B cell (primary cell): ENCODE data around the gene ARHGAP19. TPM values are rescaled to one million over a fixed set of nuclear protein-coding genes. Genes with fewer than 3 reads are reported as not detected.

Experiments used
- ATAC-seq: fragments of 200-7000 bp; cut with Tn5 transposase; one replicate; pipeline ENCODE4 v1.10.0; 2021; ENCODE audit warnings: low read depth, mild to moderate bottlenecking, moderate number of reproducible peaks, moderate library complexity
- CTCF ChIA-PET: fragments of 350-600 bp; sonication (Branson Sonifier 250); formaldehyde crosslinking; loops from one replicate; lab custom pipeline; 2021; ENCODE audit warnings: antibody characterized with exemption, inconsistent platforms; lab: Charles Lee
- POLR2A ChIA-PET: fragments of 350-600 bp; sonication (Branson Sonifier 250); formaldehyde crosslinking; loops from one replicate; lab custom pipeline; 2021; ENCODE audit warnings: antibody characterized with exemption; lab: Charles Lee
- DNase-seq: peaks from one replicate; pipeline ENCODE4 v3.0.0; 2013
- H2AFZ ChIP-seq: 2 replicates; pipeline ENCODE4 v1.6.1; 2012; ENCODE audit warnings: mild to moderate bottlenecking, low read depth, low read length; ENCODE audit not compliant: insufficient read depth, poor library complexity, severe bottlenecking
- H3K27ac ChIP-seq, 2 donors: 1 replicate in 1 of 2; 2 replicates in 1 of 2; pipeline ENCODE4 v1.5.1; 2012 to 2013; ENCODE audit warnings: low read length in 2 of 2, mild to moderate bottlenecking in 2 of 2, moderate library complexity in 1 of 2
- H3K27me3 ChIP-seq, 4 experiments: fragments of 200-600 bp in 1 of 4; sonication (generic) in 1 of 4; replicated peaks in 1 of 4; 1 replicate in 2 of 4; 2 replicates in 2 of 4; pipeline versions ENCODE4 v1.6.1 to v1.7.0; 2013 to 2016; ENCODE audit warnings: low read length in 3 of 4, mild to moderate bottlenecking in 2 of 4, mixed read lengths in 1 of 4, moderate library complexity in 1 of 4; ENCODE audit not compliant: insufficient read depth in 4 of 4, control insufficient read depth in 3 of 4; ENCODE audit errors: control extremely low read depth in 1 of 4
- H3K36me3 ChIP-seq, 2 experiments: replicated peaks in 1 of 2; 1 replicate in 1 of 2; 2 replicates in 1 of 2; pipeline versions ENCODE4 v1.6.1 to v1.7.1; 2013; ENCODE audit warnings: low read length in 1 of 2; ENCODE audit not compliant: insufficient read depth in 2 of 2, control insufficient read depth in 1 of 2; ENCODE audit errors: control extremely low read depth in 1 of 2, extremely low read depth in 1 of 2
- H3K4me1 ChIP-seq, 2 donors: fragments of 200-600 bp in 1 of 2; sonication (generic) in 1 of 2; 1 replicate in 1 of 2; 2 replicates in 1 of 2; pipeline versions ENCODE4 v1.5.1 to v1.6.1; 2013 to 2017; ENCODE audit warnings: low read length in 2 of 2; ENCODE audit not compliant: control insufficient read depth in 2 of 2, insufficient read depth in 2 of 2
- H3K4me2 ChIP-seq: replicated peaks from 2 replicates; pipeline ENCODE3; 2012; ENCODE audit warnings: mild to moderate bottlenecking, low read depth, low read length; ENCODE audit not compliant: poor library complexity, severe bottlenecking
- H3K4me3 ChIP-seq, 5 experiments: fragments of 200-600 bp in 1 of 5; sonication (generic) in 1 of 5; 1 replicate in 3 of 5; 2 replicates in 2 of 5; pipeline versions ENCODE4 v1.5.1 to v1.7.0; 2011 to 2016; ENCODE audit warnings: low read length in 4 of 5, mild to moderate bottlenecking in 4 of 5, low read depth in 2 of 5, control low read depth in 1 of 5, moderate library complexity in 1 of 5; ENCODE audit not compliant: insufficient read depth in 1 of 5; ENCODE audit errors: control extremely low read depth in 1 of 5, extremely low read depth in 1 of 5
- H3K79me2 ChIP-seq: fragments of 200-600 bp; sonication (generic); one replicate; pipeline ENCODE4 v1.6.0; 2016; ENCODE audit warnings: low read length; ENCODE audit not compliant: control insufficient read depth, insufficient read depth
- H3K9ac ChIP-seq: fragments of 200-600 bp; sonication (generic); 2 replicates; pipeline ENCODE4 v1.6.1; 2017; ENCODE audit warnings: mild to moderate bottlenecking, low read length, moderate library complexity
- H3K9me3 ChIP-seq, 3 donors: one replicate each; pipeline versions ENCODE4 v1.6.1 to v1.7.1; 2013; ENCODE audit warnings: low read length in 2 of 3; ENCODE audit not compliant: control insufficient read depth in 2 of 3, insufficient read depth in 1 of 3; ENCODE audit errors: control extremely low read depth in 1 of 3
- H4K20me1 ChIP-seq: 2 replicates; pipeline ENCODE4 v1.6.0; 2012; ENCODE audit warnings: mild to moderate bottlenecking, low read length; ENCODE audit not compliant: insufficient read depth, control insufficient read depth, poor library complexity, severe bottlenecking
- H3K27ac Mint-ChIP-seq: one replicate; pipeline ENCODE4 v1.8.0; 2021; ENCODE audit warnings: mixed read lengths
- H3K27me3 Mint-ChIP-seq: one replicate; pipeline ENCODE4 v1.8.0; 2021; ENCODE audit warnings: mixed read lengths
- H3K4me1 Mint-ChIP-seq: one replicate; pipeline ENCODE4 v1.8.0; 2021; ENCODE audit warnings: mixed read lengths
- H3K4me3 Mint-ChIP-seq: one replicate; pipeline ENCODE4 v1.8.0; 2021; ENCODE audit warnings: mixed read lengths
- H3K9me3 Mint-ChIP-seq: one replicate; pipeline ENCODE4 v1.8.0; 2022; ENCODE audit warnings: mixed read lengths; ENCODE audit not compliant: insufficient read depth
- EZH2 ChIP-seq: IDR thresholded peaks from 2 replicates; pipeline ENCODE4 v1.6.1; 2012; ENCODE audit warnings: borderline replicate concordance, low read depth, mild to moderate bottlenecking, moderate library complexity, low read length; ENCODE audit not compliant: insufficient read depth, poor library complexity, severe bottlenecking
- WGBS: methylation state at CpG from one replicate; pipeline ENCODE4 v1.1.5; 2013; ENCODE audit warnings: missing lambda C conversion rate; ENCODE audit not compliant: insufficient coverage; 5-methylcytosine and 5-hydroxymethylcytosine counted together
- intact Hi-C: fragments of 100-400 bp; cut with micrococcal nuclease; formaldehyde crosslinking; loops from one replicate; pipeline ENCODE4 v1.10.0; 2022
- polyA plus RNA-seq: library from polyadenylated mRNA; depleted of rRNA; stranded (reverse); fragments of >200 nt; gene quantifications from 2 replicates; pipeline ENCODE4 v1.2.3, GENCODE V29; 2012
- small RNA-seq: library from RNA; depleted of rRNA; stranded (forward); fragments of <200 nt; gene quantifications from one replicate; pipeline ENCODE3, GENCODE V24; 2012; ENCODE audit warnings: low replicate concordance, low read depth; ENCODE audit not compliant: insufficient read length
- total RNA-seq, 2 donors: library from RNA; stranded (reverse); fragments of 120-200 nt in 1 of 2; gene quantifications; 1 replicate in 1 of 2; 2 replicates in 1 of 2; pipeline versions ENCODE4 v1.2.3 to v1.2.4, GENCODE V29; 2013 to 2022
- TF ChIP-seq, protein P1 (sequence below): fragments of 200-600 bp; IDR thresholded peaks from one replicate; pipeline ENCODE4 v1.8.0; 2022; ENCODE audit warnings: antibody characterized with exemption, mild to moderate bottlenecking

The ARHGAP19 gene
- total and polyA plus RNA-seq, 2 donors (not counting 1 experiment from before 2014, with no cell fraction given) = 6.4 to 22.5 TPM

GRCh38 chr10:97173036-97173435 is 119.4 kb downstream of the ARHGAP19 start:
- Histone ChIP-seq H3K9me3 (no peaks in the 10 kb centered on the region), H2AFZ (no peak overlapping the region), H3K79me2 (no peaks in the 10 kb centered on the region), H3K27ac (no peak overlapping the region), H3K36me3 (no peaks in the 10 kb centered on the region), H3K9ac (no peak overlapping the region), H3K4me2 (no peak overlapping the region), H4K20me1 (no peaks in the 10 kb centered on the region), H3K27me3 (peaks cover 0 to 16% (median 7%) of the 10 kb centered on the region in 4 experiments), H3K4me3 (no peak overlapping the region), H3K4me1 (no peaks in the 10 kb centered on the region)
- H3K27me3 Mint-ChIP-seq = peaks cover 31% of the 10 kb centered on the region
- no peak for TF ChIP-seq EZH2
- TF ChIP-seq, protein P1, sequence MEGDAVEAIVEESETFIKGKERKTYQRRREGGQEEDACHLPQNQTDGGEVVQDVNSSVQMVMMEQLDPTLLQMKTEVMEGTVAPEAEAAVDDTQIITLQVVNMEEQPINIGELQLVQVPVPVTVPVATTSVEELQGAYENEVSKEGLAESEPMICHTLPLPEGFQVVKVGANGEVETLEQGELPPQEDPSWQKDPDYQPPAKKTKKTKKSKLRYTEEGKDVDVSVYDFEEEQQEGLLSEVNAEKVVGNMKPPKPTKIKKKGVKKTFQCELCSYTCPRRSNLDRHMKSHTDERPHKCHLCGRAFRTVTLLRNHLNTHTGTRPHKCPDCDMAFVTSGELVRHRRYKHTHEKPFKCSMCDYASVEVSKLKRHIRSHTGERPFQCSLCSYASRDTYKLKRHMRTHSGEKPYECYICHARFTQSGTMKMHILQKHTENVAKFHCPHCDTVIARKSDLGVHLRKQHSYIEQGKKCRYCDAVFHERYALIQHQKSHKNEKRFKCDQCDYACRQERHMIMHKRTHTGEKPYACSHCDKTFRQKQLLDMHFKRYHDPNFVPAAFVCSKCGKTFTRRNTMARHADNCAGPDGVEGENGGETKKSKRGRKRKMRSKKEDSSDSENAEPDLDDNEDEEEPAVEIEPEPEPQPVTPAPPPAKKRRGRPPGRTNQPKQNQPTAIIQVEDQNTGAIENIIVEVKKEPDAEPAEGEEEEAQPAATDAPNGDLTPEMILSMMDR = no peak
- DNase-seq = no peak
- H3K9me3 Mint-ChIP-seq = no peaks in the 10 kb centered on the region
- H3K4me3 Mint-ChIP-seq = no peak overlapping the region
- 60% methylated on average over 1 of the region's 6 CpGs for WGBS
- no peak for ATAC-seq
- no peaks in the 10 kb centered on the region for H3K4me1 Mint-ChIP-seq
- no peak overlapping the region for H3K27ac Mint-ChIP-seq
- intact Hi-C loops = no loop called here
- ChIA-PET POLR2A (no interaction called here), CTCF (no interaction called here)

Small RNAs within 50 kb of the gene (small RNA-seq; reads per million reads assigned to genes)
- gene RF00017 = not detected

Other genes starting within 250 kb of the ARHGAP19 start
- gene SLIT1, start 106.7 kb downstream of the ARHGAP19 start, total RNA-seq = 0.29 and 0.49 TPM in 2 replicates
- 0.15 and 0.65 TPM in 2 replicates for gene SLIT1, start 106.7 kb downstream of the ARHGAP19 start, polyA plus RNA-seq
- gene FRAT1, start 26.6 kb upstream of the ARHGAP19 start, total RNA-seq = 25.3 and 27.8 TPM in 2 replicates
- 5.1 and 6.4 TPM in 2 replicates for gene FRAT1, start 26.6 kb upstream of the ARHGAP19 start, polyA plus RNA-seq
- gene FRAT2, start 42.1 kb upstream of the ARHGAP19 start, total RNA-seq = 30.2 and 31.5 TPM in 2 replicates
- gene FRAT2, start 42.1 kb upstream of the ARHGAP19 start, polyA plus RNA-seq = 4.1 and 4.9 TPM in 2 replicates
- 33.6 and 35.7 TPM in 2 replicates for gene RRP12, start 108.7 kb upstream of the ARHGAP19 start, total RNA-seq
- 19.3 and 22.8 TPM in 2 replicates for gene RRP12, start 108.7 kb upstream of the ARHGAP19 start, polyA plus RNA-seq
- gene PGAM1, start 133.6 kb upstream of the ARHGAP19 start, total RNA-seq = 80.3 and 83.4 TPM in 2 replicates
- gene PGAM1, start 133.6 kb upstream of the ARHGAP19 start, polyA plus RNA-seq = 28.8 and 48.7 TPM in 2 replicates
- 44.5 and 49.0 TPM in 2 replicates for gene EXOSC1, start 153.4 kb upstream of the ARHGAP19 start, total RNA-seq
- 26.4 and 32.2 TPM in 2 replicates for gene EXOSC1, start 153.4 kb upstream of the ARHGAP19 start, polyA plus RNA-seq
- gene ZDHHC16, start 153.5 kb upstream of the ARHGAP19 start, total RNA-seq = 35.6 and 41.5 TPM in 2 replicates
- gene ZDHHC16, start 153.5 kb upstream of the ARHGAP19 start, polyA plus RNA-seq = 21.0 and 24.1 TPM in 2 replicates
- 78.0 and 82.1 TPM in 2 replicates for gene MMS19, start 205.8 kb upstream of the ARHGAP19 start, total RNA-seq
- gene MMS19, start 205.8 kb upstream of the ARHGAP19 start, polyA plus RNA-seq = 102 TPM in 2 replicates
- gene UBTD1, start 206.3 kb upstream of the ARHGAP19 start, total RNA-seq = 1.7 and 1.8 TPM in 2 replicates
- gene UBTD1, start 206.3 kb upstream of the ARHGAP19 start, polyA plus RNA-seq = 1.2 and 1.3 TPM in 2 replicates